Measurements from ENCODE around the gene KCNIP3.
"Not testable (repeated sequence)": the region's sequence is repeated elsewhere in the genome, so short reads cannot be mapped to it uniquely, and the experiment has no call there.

KCNIP3 gene

GRCh38 chr2:95296880-95297487 lies at the start of gene KCNIP3:
Gene KCNIP3 (plus strand): TSS chr2:95297347. CDS start chr2:95297439, 92 bp downstream.
- DNase-seq (ENCODE audit: low read depth) = peak; percentile 62

- peak; percentile 75 for DNase-seq (ENCODE audit: low read depth)
These were observed 38.9 kb upstream of the KCNIP3 start for GRCh38 chr2:95258271-95258670.

- DNase-seq (ENCODE audit: low read depth) = peak; percentile 82
These were observed 36.8 kb upstream of the KCNIP3 start for GRCh38 chr2:95260028-95261023.

- no peak for DNase-seq (ENCODE audit: low read depth)
These were observed 35.5 kb upstream of the KCNIP3 start for GRCh38 chr2:95261602-95262001.

- DNase-seq (ENCODE audit: low read depth) = no peak
These were observed 34.1 kb upstream of the KCNIP3 start for GRCh38 chr2:95262896-95263542.

GRCh38 chr2:95264624-95265023 lies 32.5 kb upstream of the KCNIP3 start:
- DNase-seq (ENCODE audit: low read depth) = peak; percentile 35

GRCh38 chr2:95265182-95265581 lies 32.0 kb upstream of the KCNIP3 start:
- no peak for DNase-seq (ENCODE audit: low read depth)

GRCh38 chr2:95266781-95267430 lies 30.2 kb upstream of the KCNIP3 start:
- no peak for DNase-seq (ENCODE audit: low read depth)

GRCh38 chr2:95267458-95268210 lies 29.5 kb upstream of the KCNIP3 start:
- DNase-seq (ENCODE audit: low read depth) = peak; percentile 54

GRCh38 chr2:95268211-95269035 lies 28.7 kb upstream of the KCNIP3 start:
- DNase-seq (ENCODE audit: low read depth) = no peak

GRCh38 chr2:95269036-95269680 lies 28.0 kb upstream of the KCNIP3 start:
- DNase-seq (ENCODE audit: low read depth) = no peak

- not testable (repeated sequence) for DNase-seq (ENCODE audit: low read depth)
These were observed 27.4 kb upstream of the KCNIP3 start for GRCh38 chr2:95269745-95270144.

GRCh38 chr2:95270541-95271081 lies 26.5 kb upstream of the KCNIP3 start:
- DNase-seq (ENCODE audit: low read depth) = no peak

- no peak for DNase-seq (ENCODE audit: low read depth)
These were observed 25.7 kb upstream of the KCNIP3 start for GRCh38 chr2:95271381-95271971.

- no peak for DNase-seq (ENCODE audit: low read depth)
These were observed 24.8 kb upstream of the KCNIP3 start for GRCh38 chr2:95272299-95272751.

- no peak for DNase-seq (ENCODE audit: low read depth)
These were observed 24.4 kb upstream of the KCNIP3 start for GRCh38 chr2:95272781-95273180.

GRCh38 chr2:95273566-95274290 lies 23.4 kb upstream of the KCNIP3 start:
- no peak for DNase-seq (ENCODE audit: low read depth)

Measured in fibroblast of gingiva (primary cell).